HepG2 (cell line): ENCODE data around the gene ZFPM1. TPM values are rescaled to one million over a fixed set of nuclear protein-coding genes. Genes with fewer than 3 reads are reported as not detected.

Experiments used
- CBX5 ChIP-seq: sonication (generic); formaldehyde crosslinking; IDR thresholded peaks from 2 replicates; pipeline ENCODE4 v1.4.0; 2020; ENCODE audit warnings: missing genetic modification reagents, borderline replicate concordance
- GMEB1 ChIP-seq: sonication (generic); formaldehyde crosslinking; IDR thresholded peaks from 2 replicates; pipeline ENCODE4 v1.5.1; 2020; ENCODE audit warnings: missing genetic modification reagents, mild to moderate bottlenecking, borderline replicate concordance
- HIC2 ChIP-seq: sonication (generic); formaldehyde crosslinking; IDR thresholded peaks from 2 replicates; pipeline ENCODE4 v1.9.0; 2022; ENCODE audit warnings: low read depth, missing genetic modification reagents
- HNF4A ChIP-seq: sonication (generic); formaldehyde crosslinking; IDR thresholded peaks from 2 replicates; pipeline ENCODE4 v1.4.0; 2020; ENCODE audit warnings: missing genetic modification reagents
- MLLT10 ChIP-seq: sonication (generic); formaldehyde crosslinking; IDR thresholded peaks from 2 replicates; pipeline ENCODE4 v1.4.0; 2020; ENCODE audit warnings: missing genetic modification reagents
- PAWR ChIP-seq: sonication (generic); formaldehyde crosslinking; IDR thresholded peaks from 2 replicates; pipeline ENCODE4 v1.4.0; 2020; ENCODE audit warnings: missing genetic modification reagents, mild to moderate bottlenecking, borderline replicate concordance
- RBAK ChIP-seq: sonication (generic); formaldehyde crosslinking; IDR thresholded peaks from 2 replicates; pipeline ENCODE4 v1.5.1; 2020; ENCODE audit warnings: mild to moderate bottlenecking, missing genetic modification reagents
- RFX1 ChIP-seq: fragments of 450-650 bp; IDR thresholded peaks from 2 replicates; pipeline ENCODE4 v1.6.1; 2017
- SAP130 ChIP-seq: IDR thresholded peaks from 2 replicates; pipeline ENCODE4 v1.6.1; 2016; ENCODE audit warnings: low read depth
- SNAI1 ChIP-seq: sonication (generic); formaldehyde crosslinking; IDR thresholded peaks from 2 replicates; pipeline ENCODE4 v1.5.0; 2020; ENCODE audit warnings: mild to moderate bottlenecking, missing genetic modification reagents, borderline replicate concordance
- THAP9 ChIP-seq: sonication (generic); formaldehyde crosslinking; IDR thresholded peaks from 2 replicates; pipeline ENCODE4; 2020; ENCODE audit warnings: missing genetic modification reagents, mild to moderate bottlenecking, borderline replicate concordance
- ZBTB49 ChIP-seq: sonication (generic); formaldehyde crosslinking; IDR thresholded peaks from 2 replicates; pipeline ENCODE4 v1.4.0; 2020; ENCODE audit warnings: missing genetic modification reagents, borderline replicate concordance
- ZNF33B ChIP-seq: sonication (generic); formaldehyde crosslinking; IDR thresholded peaks from 2 replicates; pipeline ENCODE4 v1.5.1; 2020; ENCODE audit warnings: mild to moderate bottlenecking, missing genetic modification reagents
- ZNF775 ChIP-seq: sonication (generic); formaldehyde crosslinking; IDR thresholded peaks from 2 replicates; pipeline ENCODE4 v1.4.0; 2020; ENCODE audit warnings: missing genetic modification reagents, mild to moderate bottlenecking, moderate library complexity, borderline replicate concordance
- ZNF891 ChIP-seq: sonication (generic); formaldehyde crosslinking; IDR thresholded peaks from 2 replicates; pipeline ENCODE4 v1.5.0; 2020; ENCODE audit warnings: mild to moderate bottlenecking, missing genetic modification reagents
- polyA plus RNA-seq, 8 experiments: library from polyadenylated mRNA; depleted of rRNA in 3 of 8; stranded (reverse) in 7 of 8; unstranded in 1 of 8; fragments of >200 nt; fragmentation: Illumina TruSeq in 4 of 8; extraction: Trizol in 4 of 8; gene quantifications; 2 replicates each; pipeline versions ENCODE4 v1.2.1 to v1.2.3, GENCODE V29; 2011 to 2016; ENCODE audit warnings: low read depth in 4 of 8, missing spikeins in 1 of 8, mixed read lengths in 1 of 8; ENCODE audit not compliant: insufficient read depth in 1 of 8
- total RNA-seq, 5 experiments: library from RNA; depleted of rRNA; stranded (reverse); fragments of >200 nt; fragmentation: Illumina TruSeq; extraction: Trizol; gene quantifications; 2 replicates each; pipeline ENCODE4 v1.2.3, GENCODE V29; 2016; ENCODE audit warnings: low read depth in 1 of 5
- TF ChIP-seq, protein P1 (sequence below): sonication (generic); formaldehyde crosslinking; IDR thresholded peaks from 2 replicates; pipeline ENCODE4 v1.4.0; 2020; ENCODE audit warnings: mild to moderate bottlenecking, missing genetic modification reagents
- TF ChIP-seq, protein P2 (sequence below): sonication (generic); formaldehyde crosslinking; IDR thresholded peaks from 2 replicates; pipeline ENCODE4 v1.8.0; 2022; ENCODE audit warnings: missing genetic modification reagents, mild to moderate bottlenecking, borderline replicate concordance

The ZFPM1 gene
- total and polyA plus RNA-seq, 2 of the 13 experiments (the other 11 are each of a cell fraction or from before 2014, with no cell fraction given): 1.3 to 3.8 TPM

DNA sequence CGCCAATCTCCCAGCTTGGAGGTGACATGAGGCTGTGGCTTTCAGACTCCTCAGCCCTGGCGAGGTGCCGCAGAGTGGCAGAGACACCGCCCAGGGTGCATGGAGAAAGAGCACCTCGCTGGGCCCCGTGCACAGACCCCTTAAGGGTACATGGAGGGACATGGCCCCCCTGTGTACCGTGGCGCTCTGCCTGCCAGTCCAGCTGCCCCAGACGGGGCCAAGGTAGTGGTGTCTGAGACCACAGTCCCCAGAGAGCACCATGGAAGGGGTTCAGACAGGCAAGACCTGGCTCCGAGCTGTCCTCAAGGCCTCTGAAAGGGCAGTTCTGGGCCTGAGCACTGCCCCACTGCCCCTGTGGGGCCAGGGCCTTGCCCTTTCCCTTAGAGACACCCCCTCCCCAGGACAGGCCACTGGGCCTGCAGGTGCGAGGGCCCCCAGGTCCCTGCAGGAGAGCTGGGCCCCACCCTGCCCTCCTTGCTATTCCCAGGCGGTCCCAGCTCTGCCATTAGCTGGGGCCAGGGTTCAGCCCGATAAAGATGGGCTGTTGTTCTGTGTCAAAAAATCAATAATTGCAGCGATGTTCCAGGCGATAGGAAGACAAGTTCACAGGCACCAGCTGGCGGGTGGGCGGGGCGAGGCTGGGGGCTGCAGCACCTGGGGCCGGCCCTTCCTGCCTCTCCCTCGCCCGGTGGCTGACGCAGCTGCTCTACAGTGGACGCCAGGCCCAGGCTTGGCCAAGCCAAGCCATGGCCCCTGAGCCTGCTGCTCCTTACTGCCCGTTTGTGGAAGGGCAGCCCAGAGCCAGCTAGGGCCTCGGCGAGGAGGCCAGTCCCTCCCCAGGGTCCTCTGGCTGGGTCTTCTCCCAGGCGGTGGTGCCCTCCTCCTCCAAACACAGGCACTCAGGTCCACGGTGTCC lies 51.7 kb downstream of the ZFPM1 start (continued):
- TF ChIP-seq GMEB1 (CRISPR knock-in tag): peak; percentile 56; the same call in 1 of the 2 replicates
- TF ChIP-seq RFX1: no peak
- peak; percentile 64; the same call in 1 of the 2 replicates for TF ChIP-seq THAP9
- TF ChIP-seq ZNF33B (CRISPR knock-in tag): no peak
- TF ChIP-seq MLLT10 (CRISPR knock-in tag): no peak
- no peak; the same call in 1 of the 2 replicates for TF ChIP-seq ZNF775 (CRISPR knock-in tag)
- peak; percentile 95 for TF ChIP-seq SAP130 (CRISPR knock-in tag)
- TF ChIP-seq PAWR (CRISPR knock-in tag): no peak
- peak; percentile 70; the same call in 1 of the 2 replicates for TF ChIP-seq CBX5 (CRISPR knock-in tag)
- no peak for TF ChIP-seq ZBTB49 (CRISPR knock-in tag)
- TF ChIP-seq, protein P1, sequence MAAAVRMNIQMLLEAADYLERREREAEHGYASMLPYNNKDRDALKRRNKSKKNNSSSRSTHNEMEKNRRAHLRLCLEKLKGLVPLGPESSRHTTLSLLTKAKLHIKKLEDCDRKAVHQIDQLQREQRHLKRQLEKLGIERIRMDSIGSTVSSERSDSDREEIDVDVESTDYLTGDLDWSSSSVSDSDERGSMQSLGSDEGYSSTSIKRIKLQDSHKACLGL (CRISPR knock-in tag): peak; percentile 43
- TF ChIP-seq HNF4A (CRISPR knock-in tag): peak; percentile 98
- peak; percentile 32; the same call in 1 of the 2 replicates for TF ChIP-seq ZNF891
- TF ChIP-seq, protein P2, sequence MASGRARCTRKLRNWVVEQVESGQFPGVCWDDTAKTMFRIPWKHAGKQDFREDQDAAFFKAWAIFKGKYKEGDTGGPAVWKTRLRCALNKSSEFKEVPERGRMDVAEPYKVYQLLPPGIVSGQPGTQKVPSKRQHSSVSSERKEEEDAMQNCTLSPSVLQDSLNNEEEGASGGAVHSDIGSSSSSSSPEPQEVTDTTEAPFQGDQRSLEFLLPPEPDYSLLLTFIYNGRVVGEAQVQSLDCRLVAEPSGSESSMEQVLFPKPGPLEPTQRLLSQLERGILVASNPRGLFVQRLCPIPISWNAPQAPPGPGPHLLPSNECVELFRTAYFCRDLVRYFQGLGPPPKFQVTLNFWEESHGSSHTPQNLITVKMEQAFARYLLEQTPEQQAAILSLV (CRISPR knock-in tag): peak; percentile 73
- no peak for TF ChIP-seq RBAK (CRISPR knock-in tag)
- TF ChIP-seq SNAI1 (CRISPR knock-in tag): peak; percentile 47; the same call in 1 of the 2 replicates
- TF ChIP-seq HIC2 (CRISPR knock-in tag): peak; percentile 90
